ENCODE measurements around the gene FLT3LG. TPM values are rescaled to one million over a fixed set of nuclear protein-coding genes. Genes with fewer than 3 reads are reported as not detected.
A peak's percentile ranks its signal among the peaks of the same experiment; 100 is the strongest.

Gene FLT3LG
- total RNA-seq, 4 donors from 2014 or later = 5.5 to 11.5 (median 10.4) TPM

GRCh38 chr19:49475191-49475917 is 1.3 kb downstream of the FLT3LG start:
- H3K36me3 ChIP-seq = peaks cover 0 to 5% (median 2%) of the 10 kb centered on the region in 4 donors
- H3K4me3 ChIP-seq = peak overlapping the region in 3 of 4 donors; percentile 62 to 86 (median 68)
- WGBS = 75% methylated on average over 15 of the region's 15 CpGs
- no peak for DNase-seq (ENCODE audit: extremely low spot score)
- no peaks in the 10 kb centered on the region for H3K27me3 ChIP-seq
- H3K9me3 ChIP-seq = no peaks in the 10 kb centered on the region
- intact Hi-C loops (cut with DNase I) = no loop called here
- no peak for TF ChIP-seq POLR2AphosphoS5 (IDR thresholded peaks at IDR 0.05)
- TF ChIP-seq CTCF (IDR thresholded peaks at IDR 0.05) = no peak
- no peak for TF ChIP-seq EP300 (IDR thresholded peaks at IDR 0.05)
- peak overlapping the region; percentile 82 to 87 (median 86) for H3K27ac ChIP-seq (replicated peaks in 1 of 4)
- peaks cover 17 to 48% (median 38%) of the 10 kb centered on the region in 4 donors for H3K4me1 ChIP-seq

- no peak for DNase-seq (ENCODE audit: extremely low spot score)
- intact Hi-C loops (cut with DNase I) = no loop called here
- H3K27me3 ChIP-seq = no peaks in the 10 kb centered on the region
- peaks cover 0 to 8% (median 2%) of the 10 kb centered on the region in 4 donors for H3K36me3 ChIP-seq
- H3K9me3 ChIP-seq = no peaks in the 10 kb centered on the region
- WGBS = 66% methylated on average over 15 of the region's 27 CpGs
- H3K4me3 ChIP-seq = no peak overlapping the region
- H3K27ac ChIP-seq (replicated peaks in 1 of 4) = peak overlapping the region; percentile 82 to 87 (median 86)
- TF ChIP-seq POLR2AphosphoS5 (IDR thresholded peaks at IDR 0.05) (no peak), CTCF (IDR thresholded peaks at IDR 0.05) (peak in 2 of 3 experiments; percentile 5 to 32)
- peaks cover 17 to 47% (median 36%) of the 10 kb centered on the region in 4 donors for H3K4me1 ChIP-seq
Observed at GRCh38 chr19:49475995-49476880, 2.2 kb downstream of the FLT3LG start.

GRCh38 chr19:49479975-49480628 is 6.1 kb downstream of the FLT3LG start:
- TF ChIP-seq CTCF (IDR thresholded peaks at IDR 0.05) = no peak
- H3K27me3 ChIP-seq = no peaks in the 10 kb centered on the region
- intact Hi-C loops (cut with DNase I) = no loop called here
- 99% methylated on average over 8 of the region's 14 CpGs for WGBS
- H3K27ac ChIP-seq (replicated peaks in 1 of 4) = no peak overlapping the region
- peaks cover 5 to 24% (median 16%) of the 10 kb centered on the region in 4 donors for H3K4me1 ChIP-seq
- H3K4me3 ChIP-seq = no peak overlapping the region
- no peak for DNase-seq (ENCODE audit: extremely low spot score)
- H3K9me3 ChIP-seq = no peaks in the 10 kb centered on the region
- H3K36me3 ChIP-seq = peaks cover 0 to 41% (median 7%) of the 10 kb centered on the region in 4 donors

GRCh38 chr19:49481020-49481683 is 7.1 kb downstream of the FLT3LG start:
- Histone ChIP-seq H3K36me3 (peaks cover 0 to 45% (median 7%) of the 10 kb centered on the region in 4 donors), H3K4me3 (no peak overlapping the region), H3K4me1 (peaks cover 5 to 15% (median 10%) of the 10 kb centered on the region in 4 donors), H3K27ac (replicated peaks in 1 of 4) (no peak overlapping the region), H3K9me3 (no peaks in the 10 kb centered on the region), H3K27me3 (no peaks in the 10 kb centered on the region)
- 91% methylated on average over 7 of the region's 7 CpGs for WGBS
- no peak for DNase-seq (ENCODE audit: extremely low spot score)
- TF ChIP-seq POLR2A (IDR thresholded peaks at IDR 0.05; ENCODE audit: low read depth) (no peak), CTCF (IDR thresholded peaks at IDR 0.05) (no peak), EP300 (IDR thresholded peaks at IDR 0.05) (no peak), POLR2AphosphoS5 (IDR thresholded peaks at IDR 0.05) (no peak)
- intact Hi-C loops (cut with DNase I) = no loop called here

All from esophagus muscularis mucosa (tissue), 4 donors.